Brain microvascular endothelial cell (primary cell): ENCODE results near the gene REN.

Source experiments
- DNase-seq: peaks from one replicate; pipeline ENCODE4 v3.0.0-alpha.2; 2020
- H3K27ac ChIP-seq: fragments of 250-450 bp; sonication (Bioruptor Pico); 2 replicates; pipeline ENCODE4 v1.5.1; 2020; ENCODE audit warnings: mild to moderate bottlenecking, moderate library complexity
- H3K27me3 ChIP-seq: fragments of 250-450 bp; sonication (Bioruptor Pico); replicated peaks from 2 replicates; pipeline ENCODE4 v1.5.1; 2020; ENCODE audit warnings: mild to moderate bottlenecking
- H3K36me3 ChIP-seq: fragments of 250-450 bp; sonication (Bioruptor Pico); replicated peaks from 2 replicates; pipeline ENCODE4 v1.5.1; 2020; ENCODE audit warnings: mild to moderate bottlenecking
- H3K4me3 ChIP-seq: 2 replicates; pipeline ENCODE4 v1.5.1; 2011; ENCODE audit warnings: low read depth, mild to moderate bottlenecking, control low read depth, low read length, moderate library complexity
- in situ Hi-C: cut with HindIII; loops from 2 replicates; pipeline ENCODE4 v1.10.0; 2017; ENCODE audit warnings: low sequenced_read_pairs, low pct_ligation_motif_present
- TF ChIP-seq, protein P1 (sequence below): IDR thresholded peaks from 2 replicates; pipeline ENCODE4 v1.5.1; 2011; ENCODE audit warnings: low read depth, mild to moderate bottlenecking, moderate library complexity, low read length, control low read depth, inconsistent platforms; ENCODE audit errors: missing control alignments

REN gene

DNA sequence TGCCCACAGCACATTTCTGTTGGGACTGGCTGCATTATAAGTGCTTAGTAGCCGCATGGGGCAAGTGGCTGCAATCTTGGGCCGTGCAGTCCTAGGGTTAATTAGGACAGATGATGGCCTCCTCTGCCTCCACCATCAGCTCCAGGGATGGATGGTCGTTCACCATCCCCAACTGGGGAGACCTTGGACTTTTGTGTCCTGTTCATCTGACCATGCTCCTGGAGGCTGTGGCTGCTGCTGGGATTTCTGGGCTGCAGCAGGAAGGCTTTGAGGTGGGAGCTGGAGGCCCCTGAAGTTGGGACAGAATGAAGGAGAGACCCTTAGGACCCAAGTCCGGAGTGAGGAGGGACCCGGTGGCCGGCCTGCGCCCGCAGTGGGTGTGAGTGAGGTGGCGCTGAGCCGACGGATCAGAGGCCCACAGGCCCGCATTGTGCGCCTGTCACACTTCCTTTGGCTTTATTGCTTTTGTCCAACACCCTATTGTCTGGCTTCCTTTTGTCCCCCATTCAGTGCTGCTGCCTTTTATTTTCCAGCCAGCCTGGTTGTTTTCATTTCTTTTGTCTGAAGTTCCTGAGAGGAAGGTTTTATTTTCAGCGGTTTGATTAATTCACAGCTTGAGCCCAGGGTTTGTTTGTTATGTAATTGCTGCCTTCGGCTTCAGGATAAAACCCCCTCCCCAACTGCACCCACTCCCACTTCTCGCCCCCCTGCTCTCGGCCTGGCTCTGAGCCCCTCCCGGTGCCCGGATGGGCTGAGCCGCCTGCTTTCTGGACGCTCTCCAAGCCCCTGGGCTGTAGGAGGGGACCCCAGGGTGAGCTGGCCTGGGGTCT lies 57.6 kb downstream of the REN start:
- H3K27me3 ChIP-seq: no peaks in the 10 kb centered on the region
- H3K27ac ChIP-seq: no peak overlapping the region
- no peak overlapping the region for H3K4me3 ChIP-seq
- no peaks in the 10 kb centered on the region for H3K36me3 ChIP-seq
- TF ChIP-seq, protein P1, sequence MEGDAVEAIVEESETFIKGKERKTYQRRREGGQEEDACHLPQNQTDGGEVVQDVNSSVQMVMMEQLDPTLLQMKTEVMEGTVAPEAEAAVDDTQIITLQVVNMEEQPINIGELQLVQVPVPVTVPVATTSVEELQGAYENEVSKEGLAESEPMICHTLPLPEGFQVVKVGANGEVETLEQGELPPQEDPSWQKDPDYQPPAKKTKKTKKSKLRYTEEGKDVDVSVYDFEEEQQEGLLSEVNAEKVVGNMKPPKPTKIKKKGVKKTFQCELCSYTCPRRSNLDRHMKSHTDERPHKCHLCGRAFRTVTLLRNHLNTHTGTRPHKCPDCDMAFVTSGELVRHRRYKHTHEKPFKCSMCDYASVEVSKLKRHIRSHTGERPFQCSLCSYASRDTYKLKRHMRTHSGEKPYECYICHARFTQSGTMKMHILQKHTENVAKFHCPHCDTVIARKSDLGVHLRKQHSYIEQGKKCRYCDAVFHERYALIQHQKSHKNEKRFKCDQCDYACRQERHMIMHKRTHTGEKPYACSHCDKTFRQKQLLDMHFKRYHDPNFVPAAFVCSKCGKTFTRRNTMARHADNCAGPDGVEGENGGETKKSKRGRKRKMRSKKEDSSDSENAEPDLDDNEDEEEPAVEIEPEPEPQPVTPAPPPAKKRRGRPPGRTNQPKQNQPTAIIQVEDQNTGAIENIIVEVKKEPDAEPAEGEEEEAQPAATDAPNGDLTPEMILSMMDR: no peak
- DNase-seq: no peak
- in situ Hi-C loops: no loop called here

DNA sequence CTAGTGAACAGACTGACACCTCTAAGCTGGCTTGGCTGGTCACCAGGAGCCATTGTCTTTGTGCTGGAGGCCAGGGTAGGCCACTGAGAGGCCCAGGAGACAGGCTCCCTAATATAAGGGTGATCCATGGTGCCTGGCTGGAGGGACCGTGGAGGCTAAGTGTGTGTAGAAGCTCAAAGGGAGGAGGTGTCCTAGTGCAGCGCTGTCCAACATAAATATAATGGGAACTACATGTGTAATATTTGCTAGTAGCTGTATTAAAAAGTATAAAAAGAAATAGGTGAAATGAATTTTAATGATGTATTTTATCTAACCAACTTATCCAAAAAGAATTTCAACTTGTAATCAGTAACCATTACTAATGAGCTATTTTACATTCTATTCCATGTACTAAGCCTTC lies 58.2 kb downstream of the REN start:
- Histone ChIP-seq H3K27me3 (no peaks in the 10 kb centered on the region), H3K4me3 (no peak overlapping the region), H3K27ac (no peak overlapping the region), H3K36me3 (no peaks in the 10 kb centered on the region)
- TF ChIP-seq, protein P1: no peak
- in situ Hi-C loops: no loop called here
- DNase-seq: no peak

DNA sequence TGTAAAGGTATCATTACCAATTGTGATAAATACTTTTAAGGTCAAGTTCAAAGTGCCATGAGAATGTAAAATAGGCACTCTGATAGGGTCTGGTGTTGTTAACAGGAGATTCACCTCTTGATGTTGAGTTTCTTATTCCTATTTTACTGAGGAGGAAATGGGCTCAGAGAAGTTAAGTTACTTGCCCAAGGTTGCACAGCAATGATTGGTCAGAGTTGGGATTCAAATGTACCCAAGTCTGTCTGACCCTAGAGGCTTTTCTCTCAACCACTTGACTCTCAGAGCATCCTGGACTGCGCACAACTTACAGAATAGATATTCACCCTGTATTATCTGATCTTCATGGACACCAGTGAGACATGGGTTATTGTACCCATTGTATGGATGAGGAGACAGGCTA lies 59.3 kb downstream of the REN start:
- Histone ChIP-seq H3K27me3 (no peaks in the 10 kb centered on the region), H3K36me3 (no peaks in the 10 kb centered on the region), H3K4me3 (no peak overlapping the region), H3K27ac (no peak overlapping the region)
- no peak for DNase-seq
- in situ Hi-C loops: no loop called here
- TF ChIP-seq, protein P1: no peak

DNA sequence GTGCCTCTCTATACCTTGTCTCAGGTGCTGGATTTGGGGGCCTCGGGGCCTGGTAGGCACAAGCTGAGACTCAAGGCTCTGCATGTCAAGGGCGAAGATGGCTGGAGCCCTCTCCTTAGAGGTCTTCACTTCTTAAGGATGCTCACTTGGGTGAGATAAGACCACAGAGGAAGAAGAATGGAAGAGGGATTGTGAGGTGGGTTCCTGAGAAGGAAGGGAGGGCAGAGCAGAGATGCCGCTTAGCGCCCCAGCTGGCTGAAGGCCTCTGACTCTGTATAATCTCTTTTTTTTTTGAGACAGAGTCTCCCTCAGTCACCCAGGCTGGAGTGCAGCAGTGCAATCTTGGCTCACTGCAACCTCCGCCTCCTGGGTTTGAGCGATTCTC lies 61.0 kb downstream of the REN start:
- Histone ChIP-seq H3K36me3 (no peaks in the 10 kb centered on the region), H3K27me3 (no peaks in the 10 kb centered on the region), H3K4me3 (no peak overlapping the region), H3K27ac (peak overlapping the region; percentile 73)
- DNase-seq: no peak
- TF ChIP-seq, protein P1: no peak
- in situ Hi-C loops: no loop called here
